ENCODE measurements around the gene PARD6B. TPM values are rescaled to one million over a fixed set of nuclear protein-coding genes. Genes with fewer than 3 reads are reported as not detected.
A peak's percentile ranks its signal among the peaks of the same experiment; 100 is the strongest.

Gene PARD6B
- total and polyA plus RNA-seq, 2 of the 13 experiments (the other 11 are each of a cell fraction or from before 2014, with no cell fraction given): 6.9 to 22.2 TPM

- TF ChIP-seq JARID2 (CRISPR knock-in tag; IDR thresholded peaks at IDR 0.05; ENCODE audit: insufficient replicate concordance): no peak
- no peak for TF ChIP-seq GMEB2 (CRISPR knock-in tag; IDR thresholded peaks at IDR 0.05; ENCODE audit: low read depth)
- TF ChIP-seq PHB2 (IDR thresholded peaks at IDR 0.05; ENCODE audit: partially characterized antibody): no peak
- TF ChIP-seq ZBTB49 (CRISPR knock-in tag; IDR thresholded peaks at IDR 0.05; ENCODE audit: borderline replicate concordance): no peak
- no peak for TF ChIP-seq GLMP (CRISPR knock-in tag; IDR thresholded peaks at IDR 0.05; ENCODE audit: borderline replicate concordance)
- no peak for TF ChIP-seq PRPF4 (IDR thresholded peaks at IDR 0.05; ENCODE audit: low read depth, low read length, poor library complexity, severe bottlenecking)
- no peak; the same call in none of the 2 replicates for TF ChIP-seq SAP130 (CRISPR knock-in tag; IDR thresholded peaks at IDR 0.05; ENCODE audit: low read depth)
- 0 out of 2 replicates have a peak, but pooled peaks have one; percentile 25 for TF ChIP-seq MEF2D (CRISPR knock-in tag; IDR thresholded peaks at IDR 0.05)
- no peak for TF ChIP-seq SCMH1 (CRISPR knock-in tag; IDR thresholded peaks at IDR 0.05; ENCODE audit: borderline replicate concordance)
- no peak for TF ChIP-seq ZNF550 (CRISPR knock-in tag; IDR thresholded peaks at IDR 0.05; ENCODE audit: borderline replicate concordance)
- no peak for TF ChIP-seq RFXAP (CRISPR knock-in tag; IDR thresholded peaks at IDR 0.05; ENCODE audit: borderline replicate concordance)
- TF ChIP-seq ZMAT3 (CRISPR knock-in tag; conservative IDR thresholded peaks at IDR 0.05): no peak
- no peak for TF ChIP-seq ZNF354B (CRISPR knock-in tag; IDR thresholded peaks at IDR 0.05)
- TF ChIP-seq ZFP90 (CRISPR knock-in tag; IDR thresholded peaks at IDR 0.05; ENCODE audit: borderline replicate concordance): no peak
- 0 out of 2 replicates have a peak, but pooled peaks have one; percentile 10 for TF ChIP-seq ERF (CRISPR knock-in tag; IDR thresholded peaks at IDR 0.05)
- TF ChIP-seq SATB2 (CRISPR knock-in tag; IDR thresholded peaks at IDR 0.05): no peak
- TF ChIP-seq NFE2L2 (IDR thresholded peaks at IDR 0.05; ENCODE audit: low read length): no peak
- TF ChIP-seq RXRA (CRISPR knock-in tag; IDR thresholded peaks at IDR 0.05): no peak
- TF ChIP-seq SNAPC2 (CRISPR knock-in tag; IDR thresholded peaks at IDR 0.05): no peak
- no peak for TF ChIP-seq ZNF274 (CRISPR knock-in tag; IDR thresholded peaks at IDR 0.05)
- TF ChIP-seq ZNF17 (CRISPR knock-in tag; IDR thresholded peaks at IDR 0.05): no peak
- TF ChIP-seq EED (CRISPR knock-in tag; IDR thresholded peaks at IDR 0.05): no peak
- no peak for TF ChIP-seq SALL2 (CRISPR knock-in tag; IDR thresholded peaks at IDR 0.05)
- no peak for TF ChIP-seq TOPORS (CRISPR knock-in tag; IDR thresholded peaks at IDR 0.05)
- no peak for TF ChIP-seq CC2D1A (CRISPR knock-in tag; IDR thresholded peaks at IDR 0.05)
- no peak for TF ChIP-seq TBP (CRISPR knock-in tag; IDR thresholded peaks at IDR 0.05)
Measured at GRCh38 chr20:50728981-50729874, 2.2 kb upstream of the PARD6B start (continued).

All from HepG2 (cell line).